PC-3 (cell line): ENCODE results near the gene SURF4. TPM values are rescaled to one million over a fixed set of nuclear protein-coding genes. Genes with fewer than 3 reads are reported as not detected.

Experiments used
- ATAC-seq: fragments of 200-7000 bp; cut with Tn5 transposase; 2 replicates; pipeline ENCODE4 v1.9.1; 2020; ENCODE audit warnings: mild to moderate bottlenecking, moderate library complexity
- BruUV-seq: library from RNA; stranded (reverse); fragments of 400-500 nt; replicated peaks from 2 replicates; lab custom pipeline; 2021; lab: Mats Ljungman, UMichigan
- CTCF ChIA-PET: fragments of 300-600 bp; sonication (Branson Sonifier 250); formaldehyde crosslinking; loops from one replicate; lab custom pipeline; 2022; ENCODE audit warnings: antibody characterized with exemption; lab: Charles Lee
- POLR2A ChIA-PET: fragments of 300-600 bp; sonication (Branson Sonifier 250); formaldehyde crosslinking; loops from one replicate; lab custom pipeline; 2022; ENCODE audit warnings: antibody characterized with exemption; ENCODE audit not compliant: unreplicated experiment; lab: Charles Lee
- DNase-seq: peaks from one replicate; pipeline ENCODE4 v3.0.0-alpha.2; 2015
- H2AFZ ChIP-seq: fragments of 300-600 bp; sonication (generic); 2 replicates; pipeline ENCODE4 v1.6.0; 2016; ENCODE audit warnings: antibody characterized with exemption, low read length
- H3F3A ChIP-seq: fragments of 300-600 bp; sonication (generic); one replicate; pipeline ENCODE4 v1.6.0; 2017; ENCODE audit warnings: antibody characterized with exemption, low read length, control low read depth, mild to moderate bottlenecking; ENCODE audit not compliant: unreplicated experiment
- H3K27ac ChIP-seq: fragments of 300-600 bp; sonication (generic); 2 replicates; pipeline ENCODE4 v1.5.1; 2016; ENCODE audit warnings: mild to moderate bottlenecking, low read length
- H3K27me3 ChIP-seq: fragments of 300-600 bp; sonication (generic); 2 replicates; pipeline ENCODE4 v1.6.1; 2016; ENCODE audit warnings: low read length, mixed read lengths
- H3K36me3 ChIP-seq: fragments of 300-600 bp; sonication (generic); 2 replicates; pipeline ENCODE4 v1.6.1; 2016; ENCODE audit warnings: low read depth, mixed run types, low read length, mixed read lengths
- H3K4me1 ChIP-seq: fragments of 300-600 bp; sonication (generic); 2 replicates; pipeline ENCODE4 v1.5.1; 2016; ENCODE audit warnings: low read length; ENCODE audit not compliant: insufficient read depth
- H3K4me2 ChIP-seq: fragments of 300-600 bp; sonication (generic); 2 replicates; pipeline ENCODE4 v1.6.0; 2016; ENCODE audit warnings: low read length
- H3K4me3 ChIP-seq: fragments of 300-600 bp; sonication (generic); 2 replicates; pipeline ENCODE4 v1.5.1; 2016; ENCODE audit warnings: mild to moderate bottlenecking, low read length, mixed read lengths
- H3K79me2 ChIP-seq: fragments of 300-600 bp; sonication (generic); 2 replicates; pipeline ENCODE4 v1.6.1; 2017; ENCODE audit warnings: low read length, mixed read lengths
- H3K9ac ChIP-seq: fragments of 300-600 bp; sonication (generic); 2 replicates; pipeline ENCODE4 v1.6.0; 2016; ENCODE audit warnings: mild to moderate bottlenecking, low read length
- H3K9me2 ChIP-seq: fragments of 300-600 bp; sonication (generic); replicated peaks from 2 replicates; pipeline ENCODE4 v1.6.1; 2016; ENCODE audit warnings: mixed run types, low read length, mixed read lengths
- H3K9me3 ChIP-seq: fragments of 300-600 bp; sonication (generic); 2 replicates; pipeline ENCODE4 v1.6.1; 2016; ENCODE audit warnings: low read length, mixed read lengths
- H4K20me1 ChIP-seq: fragments of 300-600 bp; sonication (generic); 2 replicates; pipeline ENCODE4 v1.6.1; 2016; ENCODE audit warnings: low read length, mixed read lengths
- CTCF ChIP-seq: fragments of 300-600 bp; sonication (generic); conservative IDR thresholded peaks from 2 replicates; pipeline ENCODE4 v1.5.1; 2017; ENCODE audit warnings: antibody characterized with exemption, low read depth, mild to moderate bottlenecking, low read length
- EZH2 ChIP-seq: fragments of 300-600 bp; sonication (generic); IDR thresholded peaks from one replicate; pipeline ENCODE4 v1.6.1; 2017; ENCODE audit warnings: antibody characterized with exemption, mild to moderate bottlenecking, low read length; ENCODE audit not compliant: unreplicated experiment
- EZH2phosphoT487 ChIP-seq: fragments of 300-600 bp; sonication (generic); IDR thresholded peaks from 2 replicates; pipeline ENCODE4 v1.6.1; 2018; ENCODE audit warnings: mild to moderate bottlenecking, antibody characterized with exemption, low read length, borderline replicate concordance
- intact Hi-C: fragments of 100-400 bp; cut with micrococcal nuclease; formaldehyde crosslinking; loops from 2 replicates; pipeline ENCODE4 v1.9.0; 2023
- total RNA-seq: library from RNA; depleted of rRNA; stranded (reverse); fragments of >200 nt; gene quantifications from 2 replicates; pipeline ENCODE4 v1.2.3, GENCODE V29; 2014

The SURF4 gene
- total RNA-seq, 1 experiment from 2014 or later, result 161 TPM

DNA sequence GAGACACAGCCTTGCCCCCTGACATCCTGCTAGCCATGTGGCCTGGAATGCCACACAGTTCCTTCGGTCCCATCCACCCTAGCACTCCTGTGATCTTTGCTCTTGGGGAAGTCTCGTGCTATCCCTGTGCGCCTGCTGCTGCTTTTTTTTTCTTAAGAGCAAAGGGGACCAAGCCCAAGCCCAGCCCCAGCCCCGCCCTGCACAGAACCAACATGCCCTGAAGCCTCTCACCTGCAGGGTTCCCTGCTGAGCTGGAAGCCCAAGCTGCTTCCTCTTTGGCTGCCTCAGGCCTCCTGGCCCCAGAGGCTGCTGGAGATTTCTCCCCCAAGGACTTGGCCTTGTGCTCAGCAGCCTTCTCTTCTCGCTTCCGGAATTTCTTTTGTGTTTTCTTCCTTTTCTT, 41.7 kb downstream of the SURF4 start:
- CTCF ChIA-PET, result no interaction called here
- H3K79me2 ChIP-seq, result peaks cover 27% of the 10 kb centered on the region
- peaks cover 17% of the 10 kb centered on the region for H3K4me1 ChIP-seq
- H4K20me1 ChIP-seq, result no peaks in the 10 kb centered on the region
- DNase-seq (peak; percentile 28), ATAC-seq (no peak)
- POLR2A ChIA-PET, result no interaction called here
- H3F3A ChIP-seq, result no peaks in the 10 kb centered on the region
- H3K27me3 ChIP-seq, result no peaks in the 10 kb centered on the region
- H2AFZ ChIP-seq, result no peak overlapping the region
- no peak overlapping the region for H3K27ac ChIP-seq
- intact Hi-C loops, result no loop called here
- no peaks in the 10 kb centered on the region for H3K9me2 ChIP-seq
- peak overlapping the region; percentile 99; the same call in 1 of the 2 replicates for H3K4me3 ChIP-seq
- no peak for TF ChIP-seq CTCF
- TF ChIP-seq EZH2phosphoT487, result no peak
- no peak for TF ChIP-seq EZH2
- BruUV-seq, result no TSS peak
- no peaks in the 10 kb centered on the region for H3K9me3 ChIP-seq
- peaks cover 23% of the 10 kb centered on the region for H3K36me3 ChIP-seq
- H3K9ac ChIP-seq, result peak overlapping the region; percentile 94; the same call in 1 of the 2 replicates
- H3K4me2 ChIP-seq, result peak overlapping the region; percentile 90

GRCh38 chr9:133333566-133333965, 42.3 kb downstream of the SURF4 start:
- no peak overlapping the region for H3K4me3 ChIP-seq
- DNase-seq (no peak), ATAC-seq (no peak)
- CTCF ChIA-PET, result no interaction called here
- H3K36me3 ChIP-seq, result peaks cover 23% of the 10 kb centered on the region
- BruUV-seq, result no TSS peak
- H4K20me1 ChIP-seq, result no peaks in the 10 kb centered on the region
- POLR2A ChIA-PET, result no interaction called here
- H3K9me2 ChIP-seq, result no peaks in the 10 kb centered on the region
- H3F3A ChIP-seq, result no peaks in the 10 kb centered on the region
- H3K9ac ChIP-seq, result no peak overlapping the region
- H3K4me1 ChIP-seq, result peaks cover 17% of the 10 kb centered on the region
- no peak for TF ChIP-seq EZH2phosphoT487
- no peak for TF ChIP-seq EZH2
- TF ChIP-seq CTCF, result no peak
- no peaks in the 10 kb centered on the region for H3K27me3 ChIP-seq
- no peak overlapping the region for H2AFZ ChIP-seq
- no peak overlapping the region for H3K27ac ChIP-seq
- no peaks in the 10 kb centered on the region for H3K9me3 ChIP-seq
- intact Hi-C loops, result no loop called here
- H3K79me2 ChIP-seq, result peaks cover 27% of the 10 kb centered on the region
- no peak overlapping the region for H3K4me2 ChIP-seq

- H3K9ac ChIP-seq, result no peak overlapping the region
- H3K4me1 ChIP-seq, result peaks cover 17% of the 10 kb centered on the region
- H3K9me2 ChIP-seq, result no peaks in the 10 kb centered on the region
- no peaks in the 10 kb centered on the region for H4K20me1 ChIP-seq
- ChIA-PET CTCF (no interaction called here), POLR2A (no interaction called here)
- H3K9me3 ChIP-seq, result no peaks in the 10 kb centered on the region
- intact Hi-C loops, result no loop called here
- TF ChIP-seq CTCF (no peak), EZH2 (no peak), EZH2phosphoT487 (no peak)
- H3F3A ChIP-seq, result no peaks in the 10 kb centered on the region
- H3K36me3 ChIP-seq, result peaks cover 23% of the 10 kb centered on the region
- DNase-seq, result no peak
- no peak overlapping the region for H3K4me2 ChIP-seq
- ATAC-seq, result no peak
- no peak overlapping the region for H2AFZ ChIP-seq
- H3K79me2 ChIP-seq, result peaks cover 27% of the 10 kb centered on the region
- no peak overlapping the region for H3K4me3 ChIP-seq
- no TSS peak for BruUV-seq
- H3K27me3 ChIP-seq, result no peaks in the 10 kb centered on the region
- no peak overlapping the region for H3K27ac ChIP-seq
Observed at GRCh38 chr9:133333011-133333410, 42.8 kb downstream of the SURF4 start.
